Activated B cell treated with CpG ODN at 0.5 μM for 24 hours (primary cell): ENCODE measurements around the gene EFNA4. TPM values are rescaled to one million over a fixed set of nuclear protein-coding genes. Genes with fewer than 3 reads are reported as not detected.

Experiments used
- ATAC-seq: fragments of 200-7000 bp; cut with Tn5 transposase; one replicate; pipeline ENCODE4 v1.10.0; 2021; ENCODE audit warnings: low read depth, mild to moderate bottlenecking, moderate library complexity
- CTCF ChIA-PET: fragments of 350-600 bp; sonication (Branson Sonifier 250); formaldehyde crosslinking; loops from one replicate; lab custom pipeline; 2021; ENCODE audit warnings: antibody characterized with exemption; lab: Charles Lee
- POLR2A ChIA-PET: fragments of 350-600 bp; sonication (Branson Sonifier 250); formaldehyde crosslinking; loops from one replicate; lab custom pipeline; 2021; ENCODE audit warnings: antibody characterized with exemption; lab: Charles Lee
- DNase-seq: peaks from one replicate; pipeline ENCODE4 v3.0.0; 2022
- H3K27ac Mint-ChIP-seq: one replicate; pipeline ENCODE4 v1.8.0; 2020; ENCODE audit warnings: mixed read lengths
- H3K27me3 Mint-ChIP-seq: one replicate; pipeline ENCODE4 v1.8.0; 2021; ENCODE audit warnings: mixed read lengths
- H3K36me3 Mint-ChIP-seq: one replicate; pipeline ENCODE4 v1.8.0; 2021; ENCODE audit warnings: low read depth, mixed read lengths
- H3K4me1 Mint-ChIP-seq: one replicate; pipeline ENCODE4 v1.8.0; 2021; ENCODE audit warnings: mixed read lengths
- H3K4me3 Mint-ChIP-seq: one replicate; pipeline ENCODE4 v1.8.0; 2020; ENCODE audit warnings: mild to moderate bottlenecking, mixed read lengths
- H3K9me3 Mint-ChIP-seq: one replicate; pipeline ENCODE4 v1.8.0; 2020; ENCODE audit warnings: mixed read lengths
- intact Hi-C: fragments of 100-400 bp; cut with micrococcal nuclease; formaldehyde crosslinking; loops from one replicate; pipeline ENCODE4 v1.15.1; 2024
- total RNA-seq: library from RNA; stranded (reverse); gene quantifications from 2 replicates; pipeline ENCODE4 v1.2.3, GENCODE V29; 2022
- TF ChIP-seq, protein P1 (sequence below): fragments of 200-600 bp; IDR thresholded peaks from one replicate; pipeline ENCODE4 v1.8.0; 2022; ENCODE audit warnings: antibody characterized with exemption, mild to moderate bottlenecking

EFNA4 gene
- total RNA-seq, 1 donor from 2014 or later, result 7.8 TPM

DNA sequence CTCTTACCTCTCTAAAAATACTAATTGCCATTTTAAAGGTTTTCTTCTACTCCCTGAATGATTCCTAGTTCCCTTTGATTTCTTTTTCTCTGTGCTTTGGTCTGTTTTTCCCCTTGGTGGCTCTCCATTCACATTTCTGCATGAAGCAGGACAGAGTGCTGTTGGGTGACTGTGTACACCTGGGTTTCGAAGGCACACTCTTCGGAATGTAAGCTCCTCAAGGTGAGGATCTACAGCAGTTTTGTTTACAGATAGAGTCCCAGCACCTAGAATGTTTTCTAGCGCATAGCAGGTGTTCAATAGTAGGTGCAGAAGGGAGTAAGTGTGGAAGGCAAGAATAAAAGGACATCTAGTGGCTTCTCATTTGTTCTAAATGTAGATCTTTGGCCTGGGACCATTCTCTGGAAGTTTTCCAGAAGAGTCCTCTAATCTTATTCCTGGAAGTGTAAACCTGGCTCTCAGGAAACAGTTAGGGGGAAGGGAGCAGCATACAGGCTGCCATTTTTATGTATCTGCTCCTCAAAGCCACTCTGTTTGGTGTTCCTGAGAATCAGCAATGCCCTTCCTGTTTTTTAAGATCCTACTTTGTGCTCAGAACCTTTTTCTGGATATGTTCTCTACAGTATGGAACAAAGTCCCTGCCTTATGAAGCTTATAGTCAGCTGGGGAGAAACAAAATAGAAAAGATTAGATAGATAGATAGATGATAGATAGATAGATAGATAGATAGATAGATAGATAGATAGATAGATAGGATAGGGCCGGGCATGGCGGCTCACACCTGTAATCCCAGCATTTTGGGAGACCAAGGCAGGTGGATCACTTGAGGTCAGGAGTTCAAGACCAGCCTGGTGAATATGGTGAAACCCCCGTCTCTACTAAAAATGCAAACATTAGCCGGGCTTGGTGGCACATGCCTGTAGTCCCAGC is 41.3 kb downstream of the EFNA4 start:
- H3K36me3 Mint-ChIP-seq, result no peaks in the 10 kb centered on the region
- CTCF ChIA-PET, result no interaction called here
- TF ChIP-seq, protein P1, sequence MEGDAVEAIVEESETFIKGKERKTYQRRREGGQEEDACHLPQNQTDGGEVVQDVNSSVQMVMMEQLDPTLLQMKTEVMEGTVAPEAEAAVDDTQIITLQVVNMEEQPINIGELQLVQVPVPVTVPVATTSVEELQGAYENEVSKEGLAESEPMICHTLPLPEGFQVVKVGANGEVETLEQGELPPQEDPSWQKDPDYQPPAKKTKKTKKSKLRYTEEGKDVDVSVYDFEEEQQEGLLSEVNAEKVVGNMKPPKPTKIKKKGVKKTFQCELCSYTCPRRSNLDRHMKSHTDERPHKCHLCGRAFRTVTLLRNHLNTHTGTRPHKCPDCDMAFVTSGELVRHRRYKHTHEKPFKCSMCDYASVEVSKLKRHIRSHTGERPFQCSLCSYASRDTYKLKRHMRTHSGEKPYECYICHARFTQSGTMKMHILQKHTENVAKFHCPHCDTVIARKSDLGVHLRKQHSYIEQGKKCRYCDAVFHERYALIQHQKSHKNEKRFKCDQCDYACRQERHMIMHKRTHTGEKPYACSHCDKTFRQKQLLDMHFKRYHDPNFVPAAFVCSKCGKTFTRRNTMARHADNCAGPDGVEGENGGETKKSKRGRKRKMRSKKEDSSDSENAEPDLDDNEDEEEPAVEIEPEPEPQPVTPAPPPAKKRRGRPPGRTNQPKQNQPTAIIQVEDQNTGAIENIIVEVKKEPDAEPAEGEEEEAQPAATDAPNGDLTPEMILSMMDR, result no peak
- intact Hi-C loops, result no loop called here
- no peak overlapping the region for H3K4me3 Mint-ChIP-seq
- DNase-seq, result no peak
- no peak overlapping the region for H3K27ac Mint-ChIP-seq
- ATAC-seq, result no peak
- no peaks in the 10 kb centered on the region for H3K4me1 Mint-ChIP-seq
- POLR2A ChIA-PET, result no interaction called here
- H3K27me3 Mint-ChIP-seq, result peaks cover 2% of the 10 kb centered on the region
- H3K9me3 Mint-ChIP-seq, result no peaks in the 10 kb centered on the region

DNA sequence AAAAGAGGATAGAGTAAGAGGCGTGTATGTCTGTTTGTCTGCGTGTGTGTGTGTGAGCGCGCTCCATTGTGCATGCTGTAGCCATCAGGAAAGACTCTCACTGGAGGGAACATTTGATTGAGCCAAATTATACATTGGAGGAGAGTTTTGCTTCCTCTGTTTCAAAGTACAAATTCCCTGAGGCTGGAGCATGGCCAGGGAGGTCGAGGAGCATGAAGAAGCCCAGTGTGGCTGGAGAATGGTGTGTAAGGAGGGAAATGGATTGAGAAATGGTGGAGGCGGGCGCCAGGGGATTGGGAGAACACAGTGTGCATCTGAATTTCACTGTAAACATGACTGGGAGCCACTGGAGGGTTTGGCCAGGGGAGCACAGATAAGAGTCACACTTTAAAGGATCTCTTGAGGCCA is 42.1 kb downstream of the EFNA4 start:
- peaks cover 2% of the 10 kb centered on the region for H3K27me3 Mint-ChIP-seq
- H3K36me3 Mint-ChIP-seq, result no peaks in the 10 kb centered on the region
- no peak overlapping the region for H3K4me3 Mint-ChIP-seq
- ATAC-seq (no peak), DNase-seq (no peak)
- ChIA-PET CTCF (interaction anchor here (0.7 kb wide), 1 partner anchor 39 kb away, joined by 4 read pairs; no protein-coding TSS in a partner anchor), POLR2A (no interaction called here)
- H3K27ac Mint-ChIP-seq, result no peak overlapping the region
- TF ChIP-seq, protein P1, result no peak
- H3K9me3 Mint-ChIP-seq, result no peaks in the 10 kb centered on the region
- no peaks in the 10 kb centered on the region for H3K4me1 Mint-ChIP-seq
- intact Hi-C loops, result no loop called here

DNA sequence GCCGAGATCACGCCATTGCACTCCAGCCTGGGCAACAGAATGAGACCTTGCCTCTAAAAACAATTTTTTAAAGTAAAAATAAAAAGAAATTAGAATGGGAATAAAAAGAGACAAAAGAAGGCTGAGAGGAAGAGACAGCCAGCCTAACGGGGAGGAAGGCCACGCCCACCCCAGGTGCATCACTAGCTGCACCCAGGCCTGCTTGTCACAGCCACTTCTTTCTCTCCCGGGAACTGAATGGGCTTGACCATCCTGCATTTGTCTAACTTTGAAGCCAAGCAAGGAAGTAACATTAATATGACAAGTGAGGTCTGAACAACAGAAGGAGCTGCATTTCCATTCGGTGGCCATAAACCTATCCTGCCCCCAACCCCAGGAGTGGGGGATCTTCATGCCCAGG is 43.3 kb downstream of the EFNA4 start:
- Mint-ChIP-seq H3K27me3 (peaks cover 2% of the 10 kb centered on the region), H3K4me1 (no peaks in the 10 kb centered on the region), H3K9me3 (no peaks in the 10 kb centered on the region), H3K27ac (no peak overlapping the region), H3K4me3 (no peak overlapping the region), H3K36me3 (no peaks in the 10 kb centered on the region)
- intact Hi-C loops, result no loop called here
- POLR2A ChIA-PET, result no interaction called here
- CTCF ChIA-PET, result interaction anchor here (1.2 kb wide), 2 partner anchors 61 to 66 kb away, joined by 3 to 4 read pairs; partner anchors contain the start of gene KRTCAP2
- ATAC-seq, result no peak
- DNase-seq, result no peak
- TF ChIP-seq, protein P1, result no peak

DNA sequence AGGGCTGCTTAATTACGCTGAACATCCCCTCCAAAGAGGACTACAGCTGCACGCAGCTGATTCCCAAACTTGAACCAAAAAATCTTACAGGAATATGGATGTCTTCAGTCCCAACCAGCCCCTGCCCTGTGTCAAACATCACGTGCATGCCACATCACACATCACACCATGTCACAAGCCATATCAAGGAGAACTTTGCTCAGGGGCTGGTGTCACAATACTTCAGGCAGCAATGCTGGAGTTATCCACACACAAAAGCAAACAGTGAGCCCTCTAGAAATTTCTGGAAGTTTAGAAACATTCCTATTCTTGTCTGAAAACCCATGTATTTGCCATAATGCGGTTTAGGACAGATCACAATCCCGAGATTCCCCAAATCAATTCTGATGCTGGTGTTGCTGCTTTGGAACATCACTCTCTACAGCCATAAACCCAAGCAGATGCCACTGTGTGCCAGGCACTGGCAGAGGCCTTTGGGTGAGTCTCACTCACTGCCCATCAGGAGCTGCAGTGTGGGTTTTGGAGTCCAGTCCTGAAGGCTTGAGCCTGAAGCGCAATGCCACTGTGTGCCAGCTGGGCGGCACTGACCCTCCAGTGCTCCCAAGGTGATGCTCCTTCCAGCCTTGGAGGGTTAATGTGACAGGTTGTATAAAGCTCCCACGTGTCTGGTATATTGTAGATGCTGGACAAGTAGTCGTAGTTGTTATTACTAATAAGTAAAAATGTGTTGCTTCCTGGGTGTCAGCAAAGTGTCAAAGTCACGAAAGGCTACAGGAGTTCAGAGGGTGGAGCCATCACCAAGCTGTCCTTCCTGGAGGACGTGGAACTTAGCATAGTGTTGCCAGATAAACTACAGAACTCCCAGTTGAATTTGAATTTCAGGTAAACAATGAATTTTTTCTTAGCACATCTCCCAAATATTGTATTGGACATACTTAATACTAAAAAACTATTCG is 44.0 kb downstream of the EFNA4 start:
- no peaks in the 10 kb centered on the region for H3K9me3 Mint-ChIP-seq
- CTCF ChIA-PET, result interaction anchor here (1.2 kb wide), 2 partner anchors 60 to 65 kb away, joined by 3 to 4 read pairs; partner anchors contain the start of gene KRTCAP2
- H3K36me3 Mint-ChIP-seq, result no peaks in the 10 kb centered on the region
- no peak for DNase-seq
- intact Hi-C loops, result no loop called here
- no peak for ATAC-seq
- no peak overlapping the region for H3K4me3 Mint-ChIP-seq
- POLR2A ChIA-PET, result no interaction called here
- H3K27me3 Mint-ChIP-seq, result peaks cover 2% of the 10 kb centered on the region
- TF ChIP-seq, protein P1, result no peak
- H3K4me1 Mint-ChIP-seq, result no peaks in the 10 kb centered on the region
- no peak overlapping the region for H3K27ac Mint-ChIP-seq
